ENCODE data around the gene PFN4. TPM values are rescaled to one million over a fixed set of nuclear protein-coding genes. Genes with fewer than 3 reads are reported as not detected.

Gene PFN4, protein sequence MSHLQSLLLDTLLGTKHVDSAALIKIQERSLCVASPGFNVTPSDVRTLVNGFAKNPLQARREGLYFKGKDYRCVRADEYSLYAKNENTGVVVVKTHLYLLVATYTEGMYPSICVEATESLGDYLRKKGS
- total RNA-seq, result not detected
- long read RNA-seq, donor 1, partial matches to known transcripts, result 1 of 1 reads
- long read RNA-seq, donor 1, other reads (novel, unspliced or antisense), result 0 of 1 reads
- long read RNA-seq, donor 2, result 0 reads

DNA sequence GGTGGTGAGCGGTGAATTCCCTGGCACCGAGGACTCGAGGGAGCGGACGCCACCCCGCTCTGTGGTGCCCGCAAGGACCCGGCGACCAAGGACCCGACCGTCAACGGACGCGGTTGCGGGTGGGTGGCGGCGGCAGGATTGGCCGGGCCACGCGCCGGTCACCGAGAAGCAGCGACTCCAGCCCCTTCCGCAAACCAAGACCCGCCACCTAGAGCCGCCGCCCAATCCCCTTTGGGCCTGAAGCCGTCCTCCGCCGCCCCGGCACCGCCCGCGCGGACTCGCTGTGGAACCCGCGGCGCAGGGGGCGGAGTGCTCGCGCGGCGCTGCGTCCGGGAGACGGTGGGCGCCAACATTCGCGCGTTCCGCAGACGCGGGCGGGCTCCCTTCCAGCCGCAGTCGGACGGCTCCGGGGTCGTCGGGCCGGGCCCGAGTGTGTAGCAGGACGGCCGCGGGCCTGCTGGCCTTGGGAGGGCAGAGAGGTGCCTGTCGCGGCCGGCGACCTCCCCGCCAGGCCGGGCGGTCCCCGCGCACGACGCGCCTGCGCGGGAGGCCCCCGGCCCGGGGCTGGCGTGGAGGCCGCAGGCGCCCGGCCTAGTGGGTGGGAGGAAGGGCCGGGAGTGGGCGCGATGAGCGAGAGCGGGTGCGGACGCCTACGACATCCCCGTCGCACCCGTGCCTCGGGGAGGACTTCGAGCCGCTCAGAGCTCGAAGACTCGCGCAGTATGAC, at the start of gene PFN4, which contains the start of gene FAM228B:
Gene PFN4, minus strand, starts transcription at position 140 of the 727 bp plus-strand sequence. CDS start 799 bp downstream, outside the sequence.
Gene FAM228B, plus strand, starts transcription at position 275 of the 727 bp plus-strand sequence. CDS start 893 bp downstream, outside the sequence.
- intact Hi-C loops (cut with DNase I, micrococcal nuclease), result no loop called here
- TF ChIP-seq CTCF (IDR thresholded peaks at IDR 0.05), result no peak
- Histone ChIP-seq H3K4me3 (peak within 1 kb of the TSS; percentile 53), H3K4me1 (ENCODE audit: low read depth) (peaks cover 3% of the 10 kb centered on the region), H3K9me3 (no peaks in the 10 kb centered on the region), H3K36me3 (ENCODE audit: low read depth) (no peaks in the 10 kb centered on the region)
- DNase-seq (peak; percentile 82 to 91 (median 89)), ATAC-seq (peak; percentile 98)

- intact Hi-C loops (cut with DNase I, micrococcal nuclease), result no loop called here
These were observed 45.9 kb upstream of the PFN4 start for GRCh38 chr2:24169023-24169422.

GRCh38 chr2:24164416-24164973, 41.4 kb upstream of the PFN4 start:
- Histone ChIP-seq H3K9me3 (no peaks in the 10 kb centered on the region), H3K4me1 (ENCODE audit: low read depth) (no peaks in the 10 kb centered on the region), H3K4me3 (no peak overlapping the region), H3K36me3 (ENCODE audit: low read depth) (no peaks in the 10 kb centered on the region)
- DNase-seq, result peak in 2 of 3 donors; percentile 44 to 48
- TF ChIP-seq CTCF (IDR thresholded peaks at IDR 0.05), result peak; percentile 32
- peak; percentile 74 for ATAC-seq
- intact Hi-C loops (cut with DNase I, micrococcal nuclease), result no loop called here

More at GRCh38 chr2:24169023-24169422, 45.9 kb upstream of the PFN4 start:
- TF ChIP-seq CTCF (IDR thresholded peaks at IDR 0.05), result no peak
- Histone ChIP-seq H3K36me3 (ENCODE audit: low read depth) (no peaks in the 10 kb centered on the region), H3K4me3 (no peak overlapping the region), H3K4me1 (ENCODE audit: low read depth) (no peaks in the 10 kb centered on the region), H3K9me3 (no peaks in the 10 kb centered on the region)
- ATAC-seq, result no peak
- DNase-seq, result no peak

GRCh38 chr2:24163601-24164000, 40.5 kb upstream of the PFN4 start:
- DNase-seq (no peak), ATAC-seq (no peak)
- no peak for TF ChIP-seq CTCF (IDR thresholded peaks at IDR 0.05)
- Histone ChIP-seq H3K4me1 (ENCODE audit: low read depth) (no peaks in the 10 kb centered on the region), H3K4me3 (no peak overlapping the region), H3K36me3 (ENCODE audit: low read depth) (no peaks in the 10 kb centered on the region), H3K9me3 (no peaks in the 10 kb centered on the region)
- intact Hi-C loops (cut with DNase I, micrococcal nuclease), result no loop called here

DNA sequence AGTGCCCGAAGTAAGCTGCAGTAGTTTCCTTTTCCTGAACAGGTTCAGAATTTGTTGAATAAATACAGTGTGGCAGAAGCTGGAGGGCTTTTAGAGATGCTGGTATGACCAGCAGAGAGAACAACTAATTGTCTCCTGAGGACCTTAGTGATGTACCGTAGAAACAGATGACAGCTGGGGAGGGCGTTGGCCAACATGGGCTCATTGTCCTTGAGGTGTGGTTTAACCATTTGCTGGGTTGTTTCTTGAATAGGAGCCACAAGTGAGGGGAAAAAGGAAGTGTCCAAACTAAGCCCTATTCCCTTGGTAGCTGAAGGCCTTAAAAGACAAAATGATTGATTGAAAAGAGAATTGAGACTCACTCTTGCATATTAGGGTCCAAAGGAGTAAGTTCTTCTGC, 40.1 kb upstream of the PFN4 start:
- Histone ChIP-seq H3K9me3 (no peaks in the 10 kb centered on the region), H3K4me3 (no peak overlapping the region), H3K4me1 (ENCODE audit: low read depth) (no peaks in the 10 kb centered on the region), H3K36me3 (ENCODE audit: low read depth) (no peaks in the 10 kb centered on the region)
- intact Hi-C loops (cut with DNase I, micrococcal nuclease), result no loop called here
- ATAC-seq (no peak), DNase-seq (peak in 1 of 3 donors; percentile 3)
- no peak for TF ChIP-seq CTCF (IDR thresholded peaks at IDR 0.05)

Data from mucosa of descending colon (tissue), 3 donors.